ENCODE measurements around the gene KCNIP2.

KCNIP2 gene

GRCh38 chr10:101785801-101786200 lies 57.8 kb downstream of the KCNIP2 start:
- H3K27me3 ChIP-seq (ENCODE audit: insufficient read depth, insufficient read length): no peaks in the 10 kb centered on the region
- DNase-seq (ENCODE audit: low read depth, low spot score): no peak
- peaks cover 57% of the 10 kb centered on the region for H3K36me3 ChIP-seq (ENCODE audit: insufficient read depth, insufficient read length, low read length)

GRCh38 chr10:101784558-101784957 lies 59.0 kb downstream of the KCNIP2 start:
- H3K36me3 ChIP-seq (ENCODE audit: insufficient read depth, insufficient read length, low read length): peaks cover 56% of the 10 kb centered on the region
- no peak for TF ChIP-seq YY1 (IDR thresholded peaks at IDR 0.05; ENCODE audit: insufficient read depth, insufficient read length)
- no peak for TF ChIP-seq SUZ12 (IDR thresholded peaks at IDR 0.05; ENCODE audit: extremely low read depth, insufficient read depth, insufficient read length)
- no peak for TF ChIP-seq ZNF274 (IDR thresholded peaks at IDR 0.05; ENCODE audit: low read depth, low read length)
- no peak overlapping the region for H3K9ac ChIP-seq (ENCODE audit: insufficient read length, low read depth)
- no peaks in the 10 kb centered on the region for H3K27me3 ChIP-seq (ENCODE audit: insufficient read depth, insufficient read length)
- peaks cover 8% of the 10 kb centered on the region; the same call in 1 of the 2 replicates for H3K9me3 ChIP-seq (ENCODE audit: insufficient read depth, low read length)
- H3K4me3 ChIP-seq (ENCODE audit: insufficient read length, low read depth): no peak overlapping the region
- peaks cover 18% of the 10 kb centered on the region for H3K4me1 ChIP-seq (ENCODE audit: insufficient read depth, insufficient read length)
- no peak for DNase-seq (ENCODE audit: low read depth, low spot score)

More at GRCh38 chr10:101785801-101786200, 57.8 kb downstream of the KCNIP2 start:
- no peaks in the 10 kb centered on the region for H3K9me3 ChIP-seq (ENCODE audit: insufficient read depth, low read length)
- peaks cover 11% of the 10 kb centered on the region for H3K4me1 ChIP-seq (ENCODE audit: insufficient read depth, insufficient read length)
- H3K4me3 ChIP-seq (ENCODE audit: insufficient read length, low read depth): no peak overlapping the region
- H3K9ac ChIP-seq (ENCODE audit: insufficient read length, low read depth): no peak overlapping the region
- TF ChIP-seq YY1 (IDR thresholded peaks at IDR 0.05; ENCODE audit: insufficient read depth, insufficient read length) (no peak), SUZ12 (IDR thresholded peaks at IDR 0.05; ENCODE audit: extremely low read depth, insufficient read depth, insufficient read length) (no peak), ZNF274 (IDR thresholded peaks at IDR 0.05; ENCODE audit: low read depth, low read length) (no peak)

DNA sequence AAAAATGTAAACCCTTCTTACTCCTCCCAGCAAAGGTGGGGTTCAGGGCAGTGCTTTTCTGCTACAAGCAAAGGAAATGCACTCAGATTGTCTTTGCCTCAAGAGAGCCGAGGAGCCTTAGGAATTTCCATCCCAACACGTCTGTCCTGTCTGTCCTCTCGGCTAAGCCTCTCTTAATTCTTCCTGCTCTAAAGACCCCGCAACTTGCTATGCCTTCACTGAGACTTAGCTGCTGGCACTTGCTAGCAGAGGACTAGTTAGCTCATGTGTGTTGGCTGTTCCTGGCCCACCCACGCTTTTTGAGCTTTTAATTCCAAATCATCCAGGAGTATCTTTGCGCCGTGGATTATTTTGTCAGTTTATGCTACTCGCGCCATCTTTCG lies 59.9 kb downstream of the KCNIP2 start:
- peaks cover 8% of the 10 kb centered on the region; the same call in 1 of the 2 replicates for H3K9me3 ChIP-seq (ENCODE audit: insufficient read depth, low read length)
- H3K9ac ChIP-seq (ENCODE audit: insufficient read length, low read depth): peak overlapping the region; percentile 25
- H3K36me3 ChIP-seq (ENCODE audit: insufficient read depth, insufficient read length, low read length): peaks cover 50% of the 10 kb centered on the region
- no peak for DNase-seq (ENCODE audit: low read depth, low spot score)
- no peaks in the 10 kb centered on the region for H3K27me3 ChIP-seq (ENCODE audit: insufficient read depth, insufficient read length)
- TF ChIP-seq ZNF274 (IDR thresholded peaks at IDR 0.05; ENCODE audit: low read depth, low read length) (no peak), YY1 (IDR thresholded peaks at IDR 0.05; ENCODE audit: insufficient read depth, insufficient read length) (no peak), SUZ12 (IDR thresholded peaks at IDR 0.05; ENCODE audit: extremely low read depth, insufficient read depth, insufficient read length) (no peak)
- peaks cover 18% of the 10 kb centered on the region for H3K4me1 ChIP-seq (ENCODE audit: insufficient read depth, insufficient read length)
- H3K4me3 ChIP-seq (ENCODE audit: insufficient read length, low read depth): peak overlapping the region; percentile 87

- peak; percentile 61 for DNase-seq (ENCODE audit: low read depth, low spot score)
- Histone ChIP-seq H3K4me3 (ENCODE audit: insufficient read length, low read depth) (peak within 1 kb of the TSS; percentile 87), H3K4me1 (ENCODE audit: insufficient read depth, insufficient read length) (peaks cover 20% of the 10 kb centered on the region), H3K9ac (ENCODE audit: insufficient read length, low read depth) (peak within 1 kb of the TSS; percentile 92), H3K27me3 (ENCODE audit: insufficient read depth, insufficient read length) (peaks cover 5% of the 10 kb centered on the region), H3K36me3 (ENCODE audit: insufficient read depth, insufficient read length, low read length) (peaks cover 47% of the 10 kb centered on the region), H3K9me3 (ENCODE audit: insufficient read depth, low read length) (peaks cover 8% of the 10 kb centered on the region; the same call in 1 of the 2 replicates)
- TF ChIP-seq SUZ12 (IDR thresholded peaks at IDR 0.05; ENCODE audit: extremely low read depth, insufficient read depth, insufficient read length) (no peak), ZNF274 (IDR thresholded peaks at IDR 0.05; ENCODE audit: low read depth, low read length) (no peak), YY1 (IDR thresholded peaks at IDR 0.05; ENCODE audit: insufficient read depth, insufficient read length) (peak; percentile 55)
Measured at GRCh38 chr10:101782811-101783735, 60.5 kb downstream of the KCNIP2 start, which contains the start of gene NPM3. Gene NPM3 (minus strand): TSS chr10:101783446. CDS start chr10:101783390, 56 bp downstream.

DNA sequence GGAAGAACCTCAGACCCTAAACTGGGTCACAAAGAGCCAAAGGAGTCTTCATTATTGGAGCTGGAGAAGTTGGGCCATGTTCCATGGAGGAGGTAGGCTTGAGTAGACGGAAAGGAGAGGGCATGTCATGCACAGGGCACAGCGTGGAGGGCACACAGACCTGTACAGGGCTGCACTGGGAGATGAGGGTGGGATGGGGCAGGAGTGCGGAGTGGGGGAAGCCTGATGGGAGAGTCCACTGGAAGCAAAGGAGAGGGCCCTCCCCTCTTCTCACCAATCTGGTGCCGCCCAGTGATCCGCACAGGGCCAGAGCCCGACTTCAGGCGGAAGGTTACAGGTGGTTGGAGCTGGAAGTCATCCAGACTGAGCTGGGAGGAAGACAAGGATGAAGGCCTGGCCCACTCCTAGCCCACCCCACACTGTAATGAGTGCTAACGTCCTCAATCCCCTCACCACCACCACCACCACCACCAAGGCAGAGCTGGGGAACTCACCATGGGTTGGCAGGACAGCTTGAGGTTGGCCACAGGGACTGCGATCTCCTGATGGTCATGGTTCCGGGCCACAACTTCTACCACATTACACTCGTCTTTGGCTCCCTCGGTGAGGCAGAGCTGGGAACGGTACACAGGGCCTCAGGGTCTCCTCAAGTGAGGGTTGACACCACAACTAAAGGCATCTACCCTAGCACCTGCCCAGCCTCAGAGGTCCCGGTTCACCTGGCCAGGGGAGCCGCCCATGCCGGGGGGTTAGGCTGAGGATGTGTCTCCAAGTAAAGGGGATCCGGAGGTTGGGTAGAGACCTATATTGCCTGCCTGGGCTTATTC lies 61.4 kb downstream of the KCNIP2 start:
- peak overlapping the region; percentile 87 for H3K4me3 ChIP-seq (ENCODE audit: insufficient read length, low read depth)
- peaks cover 8% of the 10 kb centered on the region; the same call in 1 of the 2 replicates for H3K9me3 ChIP-seq (ENCODE audit: insufficient read depth, low read length)
- DNase-seq (ENCODE audit: low read depth, low spot score): no peak
- peak overlapping the region; percentile 92 for H3K9ac ChIP-seq (ENCODE audit: insufficient read length, low read depth)
- peaks cover 20% of the 10 kb centered on the region for H3K4me1 ChIP-seq (ENCODE audit: insufficient read depth, insufficient read length)
- H3K36me3 ChIP-seq (ENCODE audit: insufficient read depth, insufficient read length, low read length): peaks cover 41% of the 10 kb centered on the region
- H3K27me3 ChIP-seq (ENCODE audit: insufficient read depth, insufficient read length): peaks cover 14% of the 10 kb centered on the region
- TF ChIP-seq YY1 (IDR thresholded peaks at IDR 0.05; ENCODE audit: insufficient read depth, insufficient read length): no peak
- TF ChIP-seq ZNF274 (IDR thresholded peaks at IDR 0.05; ENCODE audit: low read depth, low read length): no peak
- TF ChIP-seq SUZ12 (IDR thresholded peaks at IDR 0.05; ENCODE audit: extremely low read depth, insufficient read depth, insufficient read length): no peak

GRCh38 chr10:101781655-101781983 lies 62.0 kb downstream of the KCNIP2 start:
- no peak for DNase-seq (ENCODE audit: low read depth, low spot score)
- TF ChIP-seq ZNF274 (IDR thresholded peaks at IDR 0.05; ENCODE audit: low read depth, low read length) (no peak), YY1 (IDR thresholded peaks at IDR 0.05; ENCODE audit: insufficient read depth, insufficient read length) (no peak), SUZ12 (IDR thresholded peaks at IDR 0.05; ENCODE audit: extremely low read depth, insufficient read depth, insufficient read length) (no peak)
- no peak overlapping the region for H3K4me3 ChIP-seq (ENCODE audit: insufficient read length, low read depth)
- peak overlapping the region; percentile 92 for H3K9ac ChIP-seq (ENCODE audit: insufficient read length, low read depth)
- H3K9me3 ChIP-seq (ENCODE audit: insufficient read depth, low read length): peaks cover 8% of the 10 kb centered on the region; the same call in 1 of the 2 replicates
- peaks cover 36% of the 10 kb centered on the region for H3K36me3 ChIP-seq (ENCODE audit: insufficient read depth, insufficient read length, low read length)
- peaks cover 20% of the 10 kb centered on the region for H3K27me3 ChIP-seq (ENCODE audit: insufficient read depth, insufficient read length)
- peaks cover 20% of the 10 kb centered on the region for H3K4me1 ChIP-seq (ENCODE audit: insufficient read depth, insufficient read length)
